PFSK-1 (cell line): Measurements from ENCODE around the gene RIOK3.

Experiments used
- FOXP2 ChIP-seq: optimal IDR thresholded peaks from 2 replicates; pipeline ENCODE3; 2011; ENCODE audit warnings: borderline replicate concordance, control low read depth, inconsistent platforms; ENCODE audit not compliant: insufficient read depth; ENCODE audit errors: extremely low read length, extremely low read depth
- POLR2AphosphoS5 ChIP-seq: IDR thresholded peaks from 2 replicates; pipeline ENCODE4 v1.6.1; 2012; ENCODE audit warnings: low read depth, mild to moderate bottlenecking, control low read depth, low read length, moderate library complexity
- REST ChIP-seq, 2 experiments: IDR thresholded peaks; 2 replicates each; pipeline versions ENCODE4 v1.6.1 to v1.8.0; 2011 to 2012; ENCODE audit warnings: low read depth in 2 of 2, low read length in 2 of 2, control low read depth in 1 of 2, inconsistent platforms in 1 of 2, mild to moderate bottlenecking in 1 of 2, moderate library complexity in 1 of 2; ENCODE audit not compliant: insufficient read depth in 1 of 2
- SIN3A ChIP-seq: IDR thresholded peaks from 2 replicates; pipeline ENCODE4 v1.6.1; 2012; ENCODE audit warnings: mild to moderate bottlenecking, low read length, moderate library complexity, borderline replicate concordance; ENCODE audit not compliant: insufficient read depth
- TAF1 ChIP-seq: IDR thresholded peaks from 2 replicates; pipeline ENCODE4 v1.6.1; 2012; ENCODE audit warnings: low read length, control low read depth, borderline replicate concordance; ENCODE audit not compliant: insufficient read depth

The RIOK3 gene

GRCh38 chr18:23528580-23529472, 75.7 kb downstream of the RIOK3 start:
- TF ChIP-seq SIN3A, result no peak

- TF ChIP-seq TAF1, result no peak
- no peak for TF ChIP-seq POLR2AphosphoS5
- TF ChIP-seq REST (IDR thresholded peaks at IDR 0.05; ENCODE audit: insufficient read depth in 1 of 2, low read depth in 2 of 2, low read length in 2 of 2), result no peak
- no peak for TF ChIP-seq SIN3A
- no peak for TF ChIP-seq FOXP2
Observed at GRCh38 chr18:23529604-23530003, 76.5 kb downstream of the RIOK3 start.

- TF ChIP-seq REST (IDR thresholded peaks at IDR 0.05; ENCODE audit: insufficient read depth in 1 of 2, low read depth in 2 of 2, low read length in 2 of 2), result no peak
Observed at GRCh38 chr18:23530195-23530594, 77.1 kb downstream of the RIOK3 start.

- TF ChIP-seq FOXP2, result no peak
Observed at GRCh38 chr18:23531912-23532311, 78.8 kb downstream of the RIOK3 start.
